Measurements from ENCODE around the gene PCSK1.

PCSK1 gene

GRCh38 chr5:96354237-96354636 is 78.8 kb downstream of the PCSK1 start:
- no CpG with 5 or more reads among the region's 2 CpGs for WGBS, 2 donors (ENCODE audit: extremely low coverage in 2 of 2, insufficient read length in 2 of 2, insufficient replicate concordance in 1 of 2)
- H3K4me2 ChIP-seq (ENCODE audit: insufficient read depth, low read length, poor library complexity, severe bottlenecking) = no peak overlapping the region

GRCh38 chr5:96353220-96353619 is 79.8 kb downstream of the PCSK1 start:
- no peak overlapping the region for H3K18ac ChIP-seq (ENCODE audit: low read length)
- no peak overlapping the region for H2BK12ac ChIP-seq (ENCODE audit: low read length)
- DNase-seq (ENCODE audit: low spot score) = no peak
- H2BK15ac ChIP-seq (ENCODE audit: low read length) = no peak overlapping the region
- H3K4me3 ChIP-seq (ENCODE audit: low read length in 2 of 2) = no peak overlapping the region
- no peak overlapping the region for H3K27ac ChIP-seq (replicated peaks; ENCODE audit: low read length)
- H2AFZ ChIP-seq (ENCODE audit: low read length) = no peak overlapping the region
- no peak overlapping the region for H3K23ac ChIP-seq (ENCODE audit: low read depth, low read length, poor library complexity)
- no peaks in the 10 kb centered on the region for H3K4me1 ChIP-seq (ENCODE audit: control insufficient read depth in 2 of 2, insufficient read depth in 1 of 2, low read depth in 1 of 2, low read length in 2 of 2)
- H3K4ac ChIP-seq (ENCODE audit: low read length) = no peak overlapping the region
- H3K36me3 ChIP-seq (replicated peaks in 1 of 2; ENCODE audit: control insufficient read depth in 2 of 2, insufficient read depth in 2 of 2, low read length in 2 of 2) = no peaks in the 10 kb centered on the region
- no CpG with 5 or more reads among the region's 1 CpG for WGBS, 2 donors (ENCODE audit: extremely low coverage in 2 of 2, insufficient read length in 2 of 2, insufficient replicate concordance in 1 of 2)
- H3K79me1 ChIP-seq (ENCODE audit: low read depth, low read length) = no peaks in the 10 kb centered on the region
- H3K9me3 ChIP-seq (replicated peaks in 1 of 2; ENCODE audit: control insufficient read depth in 2 of 2, insufficient read depth in 1 of 2, low read depth in 1 of 2, low read length in 2 of 2) = no peaks in the 10 kb centered on the region
- no peaks in the 10 kb centered on the region for H3K27me3 ChIP-seq (ENCODE audit: control insufficient read depth in 3 of 3, insufficient read depth in 3 of 3, low read depth in 1 of 3, low read length in 3 of 3)
- H3K14ac ChIP-seq (ENCODE audit: low read length) = no peak overlapping the region
- no peak overlapping the region for H4K91ac ChIP-seq (ENCODE audit: low read depth, low read length, poor library complexity)
- no peak overlapping the region for H2AK5ac ChIP-seq (ENCODE audit: low read depth, low read length)
- H3K9ac ChIP-seq (ENCODE audit: low read depth, low read length, poor library complexity) = no peak overlapping the region
- H2BK5ac ChIP-seq (ENCODE audit: low read length) = no peak overlapping the region
- no peak overlapping the region for H2BK120ac ChIP-seq (ENCODE audit: low read depth, low read length)
- H3K4me2 ChIP-seq (ENCODE audit: insufficient read depth, low read length, poor library complexity, severe bottlenecking) = no peak overlapping the region
- H4K8ac ChIP-seq (ENCODE audit: low read depth, low read length) = no peak overlapping the region

More at GRCh38 chr5:96354237-96354636, 78.8 kb downstream of the PCSK1 start:
- DNase-seq (ENCODE audit: low spot score) = no peak
- Histone ChIP-seq H3K9me3 (replicated peaks in 1 of 2; ENCODE audit: control insufficient read depth in 2 of 2, insufficient read depth in 1 of 2, low read depth in 1 of 2, low read length in 2 of 2) (no peaks in the 10 kb centered on the region), H2AFZ (ENCODE audit: low read length) (no peak overlapping the region), H3K4ac (ENCODE audit: low read length) (no peak overlapping the region), H4K8ac (ENCODE audit: low read depth, low read length) (no peak overlapping the region), H3K4me3 (ENCODE audit: low read length in 2 of 2) (no peak overlapping the region), H2AK5ac (ENCODE audit: low read depth, low read length) (no peak overlapping the region), H2BK15ac (ENCODE audit: low read length) (no peak overlapping the region), H3K4me1 (ENCODE audit: control insufficient read depth in 2 of 2, insufficient read depth in 1 of 2, low read depth in 1 of 2, low read length in 2 of 2) (no peaks in the 10 kb centered on the region), H3K23ac (ENCODE audit: low read depth, low read length, poor library complexity) (no peak overlapping the region), H2BK5ac (ENCODE audit: low read length) (no peak overlapping the region), H3K27ac (replicated peaks; ENCODE audit: low read length) (no peak overlapping the region), H4K91ac (ENCODE audit: low read depth, low read length, poor library complexity) (no peak overlapping the region), H2BK120ac (ENCODE audit: low read depth, low read length) (no peak overlapping the region), H3K14ac (ENCODE audit: low read length) (no peak overlapping the region), H3K27me3 (ENCODE audit: control insufficient read depth in 3 of 3, insufficient read depth in 3 of 3, low read depth in 1 of 3, low read length in 3 of 3) (no peaks in the 10 kb centered on the region), H3K18ac (ENCODE audit: low read length) (no peak overlapping the region), H2BK12ac (ENCODE audit: low read length) (no peak overlapping the region), H3K36me3 (replicated peaks in 1 of 2; ENCODE audit: control insufficient read depth in 2 of 2, insufficient read depth in 2 of 2, low read length in 2 of 2) (no peaks in the 10 kb centered on the region), H3K9ac (ENCODE audit: low read depth, low read length, poor library complexity) (no peak overlapping the region), H3K79me1 (ENCODE audit: low read depth, low read length) (no peaks in the 10 kb centered on the region)

GRCh38 chr5:96350678-96351077 is 82.4 kb downstream of the PCSK1 start:
- no CpG with 5 or more reads among the region's 2 CpGs for WGBS, 2 donors (ENCODE audit: extremely low coverage in 2 of 2, insufficient read length in 2 of 2, insufficient replicate concordance in 1 of 2)
- Histone ChIP-seq H3K27me3 (ENCODE audit: control insufficient read depth in 3 of 3, insufficient read depth in 3 of 3, low read depth in 1 of 3, low read length in 3 of 3) (peaks cover 0 to 5% (median 0%) of the 10 kb centered on the region in 3 experiments), H3K23ac (ENCODE audit: low read depth, low read length, poor library complexity) (no peak overlapping the region), H3K4me3 (ENCODE audit: low read length in 2 of 2) (no peak overlapping the region), H3K36me3 (replicated peaks in 1 of 2; ENCODE audit: control insufficient read depth in 2 of 2, insufficient read depth in 2 of 2, low read length in 2 of 2) (no peaks in the 10 kb centered on the region), H2AFZ (ENCODE audit: low read length) (no peak overlapping the region), H4K91ac (ENCODE audit: low read depth, low read length, poor library complexity) (no peak overlapping the region), H2BK5ac (ENCODE audit: low read length) (no peak overlapping the region), H3K4me2 (ENCODE audit: insufficient read depth, low read length, poor library complexity, severe bottlenecking) (no peak overlapping the region), H3K4ac (ENCODE audit: low read length) (no peak overlapping the region), H3K79me1 (ENCODE audit: low read depth, low read length) (no peaks in the 10 kb centered on the region), H3K18ac (ENCODE audit: low read length) (no peak overlapping the region), H3K9ac (ENCODE audit: low read depth, low read length, poor library complexity) (no peak overlapping the region), H3K9me3 (replicated peaks in 1 of 2; ENCODE audit: control insufficient read depth in 2 of 2, insufficient read depth in 1 of 2, low read depth in 1 of 2, low read length in 2 of 2) (no peaks in the 10 kb centered on the region), H3K14ac (ENCODE audit: low read length) (no peak overlapping the region), H2BK12ac (ENCODE audit: low read length) (no peak overlapping the region), H2AK5ac (ENCODE audit: low read depth, low read length) (no peak overlapping the region), H3K4me1 (ENCODE audit: control insufficient read depth in 2 of 2, insufficient read depth in 1 of 2, low read depth in 1 of 2, low read length in 2 of 2) (no peaks in the 10 kb centered on the region), H2BK15ac (ENCODE audit: low read length) (no peak overlapping the region), H2BK120ac (ENCODE audit: low read depth, low read length) (no peak overlapping the region), H4K8ac (ENCODE audit: low read depth, low read length) (no peak overlapping the region), H3K27ac (replicated peaks; ENCODE audit: low read length) (no peak overlapping the region)
- no peak for DNase-seq (ENCODE audit: low spot score)

GRCh38 chr5:96348536-96348935 is 84.5 kb downstream of the PCSK1 start:
- Histone ChIP-seq H3K27ac (replicated peaks; ENCODE audit: low read length) (no peak overlapping the region), H2BK120ac (ENCODE audit: low read depth, low read length) (no peak overlapping the region), H3K36me3 (replicated peaks in 1 of 2; ENCODE audit: control insufficient read depth in 2 of 2, insufficient read depth in 2 of 2, low read length in 2 of 2) (no peaks in the 10 kb centered on the region), H2AFZ (ENCODE audit: low read length) (no peak overlapping the region), H3K14ac (ENCODE audit: low read length) (no peak overlapping the region), H3K4me2 (ENCODE audit: insufficient read depth, low read length, poor library complexity, severe bottlenecking) (no peak overlapping the region), H3K23ac (ENCODE audit: low read depth, low read length, poor library complexity) (no peak overlapping the region), H3K18ac (ENCODE audit: low read length) (no peak overlapping the region), H2AK5ac (ENCODE audit: low read depth, low read length) (no peak overlapping the region), H3K9ac (ENCODE audit: low read depth, low read length, poor library complexity) (no peak overlapping the region), H3K4me3 (ENCODE audit: low read length in 2 of 2) (no peak overlapping the region), H4K8ac (ENCODE audit: low read depth, low read length) (no peak overlapping the region), H3K79me1 (ENCODE audit: low read depth, low read length) (no peaks in the 10 kb centered on the region), H2BK15ac (ENCODE audit: low read length) (no peak overlapping the region), H2BK12ac (ENCODE audit: low read length) (no peak overlapping the region), H3K4me1 (ENCODE audit: control insufficient read depth in 2 of 2, insufficient read depth in 1 of 2, low read depth in 1 of 2, low read length in 2 of 2) (no peaks in the 10 kb centered on the region), H2BK5ac (ENCODE audit: low read length) (no peak overlapping the region), H4K91ac (ENCODE audit: low read depth, low read length, poor library complexity) (no peak overlapping the region), H3K4ac (ENCODE audit: low read length) (no peak overlapping the region), H3K27me3 (ENCODE audit: control insufficient read depth in 3 of 3, insufficient read depth in 3 of 3, low read depth in 1 of 3, low read length in 3 of 3) (peaks cover 0 to 5% (median 0%) of the 10 kb centered on the region in 3 experiments), H3K9me3 (replicated peaks in 1 of 2; ENCODE audit: control insufficient read depth in 2 of 2, insufficient read depth in 1 of 2, low read depth in 1 of 2, low read length in 2 of 2) (no peaks in the 10 kb centered on the region)
- no peak for DNase-seq (ENCODE audit: low spot score)
- no CpG with 5 or more reads among the region's 1 CpG for WGBS, 2 donors (ENCODE audit: extremely low coverage in 2 of 2, insufficient read length in 2 of 2, insufficient replicate concordance in 1 of 2)
